HPDE6-E6E7 (cell line): ENCODE data around the gene DYNC1LI2.
"Not testable (repeated sequence)": the region's sequence is repeated elsewhere in the genome, so short reads cannot be mapped to it uniquely, and the experiment has no call there.

ENCODE experiments used
- DNase-seq: peaks from one replicate; pipeline ENCODE4 v3.0.0; 2011; ENCODE audit warnings: missing footprints; ENCODE audit errors: extremely low spot score

DYNC1LI2 gene

GRCh38 chr16:66696669-66697630 lies 54.5 kb downstream of the DYNC1LI2 start, which contains the start of gene CMTM4:
Gene CMTM4, minus strand, starts transcription at chr16:66696743. Its CDS starts 218 bp downstream, at chr16:66696525.
- DNase-seq = peak; percentile 94

- peak; percentile 72 for DNase-seq
Measured at GRCh38 chr16:66695935-66696668, 55.3 kb downstream of the DYNC1LI2 start.

GRCh38 chr16:66695471-66695934 lies 55.9 kb downstream of the DYNC1LI2 start:
- DNase-seq = no peak

- DNase-seq = no peak
Measured at GRCh38 chr16:66693149-66693548, 58.3 kb downstream of the DYNC1LI2 start.

- DNase-seq = no peak
Measured at GRCh38 chr16:66692341-66692740, 59.1 kb downstream of the DYNC1LI2 start.

GRCh38 chr16:66691234-66691633 lies 60.2 kb downstream of the DYNC1LI2 start:
- no peak for DNase-seq

GRCh38 chr16:66690106-66690847 lies 61.1 kb downstream of the DYNC1LI2 start:
- DNase-seq = no peak

- no peak for DNase-seq
Measured at GRCh38 chr16:66689282-66689681, 62.1 kb downstream of the DYNC1LI2 start.

- no peak for DNase-seq
Measured at GRCh38 chr16:66687906-66688625, 63.3 kb downstream of the DYNC1LI2 start.

- not testable (repeated sequence) for DNase-seq
Measured at GRCh38 chr16:66685501-66686115, 65.8 kb downstream of the DYNC1LI2 start.

- DNase-seq = no peak
Measured at GRCh38 chr16:66682271-66682670, 69.1 kb downstream of the DYNC1LI2 start.

- DNase-seq = peak; percentile 48
Measured at GRCh38 chr16:66681676-66682075, 69.7 kb downstream of the DYNC1LI2 start.

- DNase-seq = no peak
Measured at GRCh38 chr16:66678337-66678736, 73.1 kb downstream of the DYNC1LI2 start.

- no peak for DNase-seq
Measured at GRCh38 chr16:66677836-66678235, 73.6 kb downstream of the DYNC1LI2 start.

GRCh38 chr16:66677179-66677578 lies 74.2 kb downstream of the DYNC1LI2 start:
- DNase-seq = no peak

- no peak for DNase-seq
Measured at GRCh38 chr16:66676599-66676998, 74.8 kb downstream of the DYNC1LI2 start.

- DNase-seq = no peak
Measured at GRCh38 chr16:66673691-66674090, 77.7 kb downstream of the DYNC1LI2 start.
